ENCODE measurements around the gene OR7G3.

GRCh38 chr19:9109959-9110358 lies 16.8 kb downstream of the OR7G3 start:
- TF ChIP-seq CTCF (conservative IDR thresholded peaks at IDR 0.05; ENCODE audit: low read length) (no peak), EZH2phosphoT487 (IDR thresholded peaks at IDR 0.05; ENCODE audit: borderline replicate concordance, low read depth, low read length) (no peak)
